Measurements from ENCODE around the gene ANKS6. TPM values are rescaled to one million over a fixed set of nuclear protein-coding genes. Genes with fewer than 3 reads are reported as not detected.
A peak's percentile ranks its signal among the peaks of the same experiment; 100 is the strongest.

ANKS6 gene
- polyA plus RNA-seq, 1 donor from 2014 or later = 16.6 TPM

- no peaks in the 10 kb centered on the region for H3K36me3 ChIP-seq (ENCODE audit: insufficient read depth, low read length)
- no peak overlapping the region for H3K4me2 ChIP-seq (ENCODE audit: low read length)
- no peaks in the 10 kb centered on the region for H4K20me1 ChIP-seq (ENCODE audit: insufficient read depth)
- H3K9me2 ChIP-seq (ENCODE audit: insufficient read depth, low read length) = no peaks in the 10 kb centered on the region
- no peak overlapping the region for H2AFZ ChIP-seq (ENCODE audit: low read depth, low read length)
- no peak overlapping the region for H3K4me3 ChIP-seq (ENCODE audit: low read length)
- no peaks in the 10 kb centered on the region for H3K27me3 ChIP-seq (ENCODE audit: insufficient read depth, low read depth, low read length)
- H3K27ac ChIP-seq (ENCODE audit: low read length) = no peak overlapping the region
- no peaks in the 10 kb centered on the region for H3K79me2 ChIP-seq (replicated peaks; ENCODE audit: insufficient read depth, low read length)
- H3F3A ChIP-seq (ENCODE audit: insufficient read depth, low read length, poor library complexity, severe bottlenecking) = no peaks in the 10 kb centered on the region
- no peak overlapping the region for H3K9ac ChIP-seq (ENCODE audit: low read length)
- no peak for TF ChIP-seq POLR2AphosphoS5 (IDR thresholded peaks at IDR 0.05)
- H3K9me3 ChIP-seq (ENCODE audit: low read length) = no peaks in the 10 kb centered on the region
These were observed 18.7 kb downstream of the ANKS6 start for GRCh38 chr9:98777618-98778017.

- no peak overlapping the region for H3K4me3 ChIP-seq (ENCODE audit: low read length)
- no peaks in the 10 kb centered on the region for H3F3A ChIP-seq (ENCODE audit: insufficient read depth, low read length, poor library complexity, severe bottlenecking)
- no peaks in the 10 kb centered on the region for H3K36me3 ChIP-seq (ENCODE audit: insufficient read depth, low read length)
These were observed 20.4 kb downstream of the ANKS6 start for GRCh38 chr9:98775831-98776441.

GRCh38 chr9:98774746-98775145, 21.6 kb downstream of the ANKS6 start:
- H3K4me2 ChIP-seq (ENCODE audit: low read length) = no peak overlapping the region
- H3K36me3 ChIP-seq (ENCODE audit: insufficient read depth, low read length) = no peaks in the 10 kb centered on the region
- no peak overlapping the region for H2AFZ ChIP-seq (ENCODE audit: low read depth, low read length)
- H3K27ac ChIP-seq (ENCODE audit: low read length) = no peak overlapping the region
- H3K27me3 ChIP-seq (ENCODE audit: insufficient read depth, low read depth, low read length) = no peaks in the 10 kb centered on the region
- H3K9me3 ChIP-seq (ENCODE audit: low read length) = no peaks in the 10 kb centered on the region
- no peaks in the 10 kb centered on the region for H3K9me2 ChIP-seq (ENCODE audit: insufficient read depth, low read length)
- no peaks in the 10 kb centered on the region for H3K79me2 ChIP-seq (replicated peaks; ENCODE audit: insufficient read depth, low read length)
- H4K20me1 ChIP-seq (ENCODE audit: insufficient read depth) = no peaks in the 10 kb centered on the region
- no peak overlapping the region for H3K9ac ChIP-seq (ENCODE audit: low read length)
- H3F3A ChIP-seq (ENCODE audit: insufficient read depth, low read length, poor library complexity, severe bottlenecking) = no peaks in the 10 kb centered on the region
- TF ChIP-seq CTCF (IDR thresholded peaks at IDR 0.05; ENCODE audit: poor library complexity, severe bottlenecking) (peak; percentile 28), RAD21 (conservative IDR thresholded peaks at IDR 0.05) (no peak)
- no peak overlapping the region for H3K4me3 ChIP-seq (ENCODE audit: low read length)

More at GRCh38 chr9:98775831-98776441, 20.4 kb downstream of the ANKS6 start:
- H3K79me2 ChIP-seq (replicated peaks; ENCODE audit: insufficient read depth, low read length) = no peaks in the 10 kb centered on the region
- TF ChIP-seq CTCF (IDR thresholded peaks at IDR 0.05; ENCODE audit: poor library complexity, severe bottlenecking) (peak; percentile 84), TAF1 (IDR thresholded peaks at IDR 0.05; ENCODE audit: low read depth) (no peak), SMC3 (conservative IDR thresholded peaks at IDR 0.05; ENCODE audit: poor library complexity) (peak; percentile 89), RAD21 (conservative IDR thresholded peaks at IDR 0.05) (peak; percentile 82), MXI1 (conservative IDR thresholded peaks at IDR 0.05; ENCODE audit: poor library complexity, severe bottlenecking) (no peak), EZH2 (IDR thresholded peaks at IDR 0.05; ENCODE audit: borderline replicate concordance, insufficient read depth, low read length, poor library complexity, severe bottlenecking) (no peak)
- no peaks in the 10 kb centered on the region for H3K27me3 ChIP-seq (ENCODE audit: insufficient read depth, low read depth, low read length)
- no peak overlapping the region for H3K9ac ChIP-seq (ENCODE audit: low read length)
- H3K9me2 ChIP-seq (ENCODE audit: insufficient read depth, low read length) = no peaks in the 10 kb centered on the region
- H4K20me1 ChIP-seq (ENCODE audit: insufficient read depth) = no peaks in the 10 kb centered on the region
- no peak overlapping the region for H3K27ac ChIP-seq (ENCODE audit: low read length)
- H2AFZ ChIP-seq (ENCODE audit: low read depth, low read length) = no peak overlapping the region
- H3K9me3 ChIP-seq (ENCODE audit: low read length) = no peaks in the 10 kb centered on the region
- H3K4me2 ChIP-seq (ENCODE audit: low read length) = no peak overlapping the region

Measured in neural cell (in vitro differentiated cells).